GM12864 (cell line): ENCODE measurements around the gene ARHGEF4.

Experiments
- DNase-seq: peaks from one replicate; pipeline ENCODE4 v3.0.0-alpha.2; 2011; ENCODE audit warnings: low read depth
- H3K4me3 ChIP-seq: 2 replicates; pipeline ENCODE4 v1.5.1; 2011; ENCODE audit warnings: mild to moderate bottlenecking, low read depth, low read length, control low read depth
- CTCF ChIP-seq: IDR thresholded peaks from 2 replicates; pipeline ENCODE4 v1.5.1; 2011; ENCODE audit warnings: low read depth, mild to moderate bottlenecking, moderate library complexity, low read length, control low read depth, inconsistent platforms; ENCODE audit errors: missing control alignments

ARHGEF4 gene

GRCh38 chr2:130828461-130828860 lies 8.3 kb upstream of the ARHGEF4 start:
- no peak for DNase-seq
- H3K4me3 ChIP-seq = no peak overlapping the region
- TF ChIP-seq CTCF = no peak

- TF ChIP-seq CTCF = no peak
- H3K4me3 ChIP-seq = no peak overlapping the region
- no peak for DNase-seq
Observed at GRCh38 chr2:130829015-130829414, 7.7 kb upstream of the ARHGEF4 start.

DNA sequence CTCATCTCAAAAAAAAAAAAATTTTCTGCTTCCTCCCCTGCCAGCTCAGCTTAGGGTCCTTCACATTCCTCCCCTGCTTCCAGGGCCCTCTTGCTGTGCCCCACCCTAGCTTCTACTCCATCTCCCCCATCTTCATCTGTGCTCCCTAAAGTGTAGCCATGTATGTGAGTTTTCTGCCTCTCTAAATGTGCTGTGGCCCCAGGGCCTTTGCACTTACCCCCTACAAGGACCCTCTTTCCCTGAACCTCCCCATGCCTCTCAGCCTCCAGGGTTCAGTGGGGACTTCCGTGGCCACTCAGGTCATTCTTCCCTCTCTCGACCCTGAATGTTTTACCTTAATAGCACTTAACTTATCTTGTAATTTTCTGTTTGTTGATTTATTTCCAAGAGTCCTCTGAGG lies 6.2 kb upstream of the ARHGEF4 start:
- DNase-seq = no peak
- no peak overlapping the region for H3K4me3 ChIP-seq
- no peak for TF ChIP-seq CTCF

DNA sequence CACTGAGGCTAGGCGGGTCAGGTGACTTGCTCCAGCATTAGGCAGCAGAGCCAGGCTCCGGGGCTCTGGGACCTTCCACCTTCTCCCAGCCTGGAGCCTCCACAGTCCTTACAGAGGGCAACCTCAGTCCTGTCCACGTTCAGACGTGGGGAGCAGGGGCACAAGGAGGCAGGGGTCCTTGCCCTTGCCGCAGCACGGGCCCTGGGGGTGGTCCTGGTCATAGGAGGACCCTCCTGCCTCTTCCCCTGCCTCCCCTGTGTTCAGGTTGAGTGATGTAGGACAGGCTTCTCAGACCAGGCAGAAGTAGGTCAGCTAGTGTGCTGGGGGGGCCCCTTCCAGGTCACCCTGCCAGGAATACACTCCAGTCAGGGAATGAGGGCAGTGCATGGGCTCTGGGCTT lies 5.4 kb upstream of the ARHGEF4 start:
- H3K4me3 ChIP-seq = no peak overlapping the region
- DNase-seq = no peak
- no peak for TF ChIP-seq CTCF

DNA sequence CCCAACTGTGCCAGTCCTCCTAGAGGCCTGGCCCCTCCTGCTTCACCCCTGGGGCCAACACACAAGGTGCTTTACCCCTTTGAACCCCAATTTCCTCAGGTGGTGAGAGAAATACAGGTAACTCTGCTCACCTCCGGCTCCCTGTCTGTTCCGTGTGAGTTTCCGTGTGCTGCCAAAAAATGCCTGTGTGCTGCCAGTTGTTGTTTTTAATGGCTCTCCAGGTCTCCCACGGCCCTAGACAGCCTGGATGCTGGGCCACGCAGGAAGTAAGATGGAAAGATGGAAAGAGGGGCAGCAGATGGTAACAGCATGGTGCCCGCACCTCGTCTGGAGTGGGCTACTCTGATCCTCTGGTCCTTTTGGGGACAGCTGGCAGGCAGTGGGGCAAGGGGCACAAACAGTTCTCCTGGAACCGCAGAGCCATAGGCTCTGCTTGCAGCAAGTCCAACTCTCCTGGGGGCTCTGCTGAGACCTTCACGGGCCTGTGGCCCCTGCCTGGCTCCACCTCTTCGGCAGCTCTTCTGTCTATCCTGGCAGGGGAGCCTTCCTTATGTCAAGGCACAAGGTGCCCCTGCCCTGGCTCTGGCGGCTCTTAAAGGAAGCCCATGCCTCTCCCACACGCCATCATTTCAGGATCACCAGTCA lies 4.3 kb upstream of the ARHGEF4 start:
- H3K4me3 ChIP-seq = no peak overlapping the region
- TF ChIP-seq CTCF = no peak
- no peak for DNase-seq

GRCh38 chr2:130834091-130834930 lies 2.4 kb upstream of the ARHGEF4 start:
- no peak for DNase-seq
- H3K4me3 ChIP-seq = no peak overlapping the region
- no peak for TF ChIP-seq CTCF
